Endothelial cell of umbilical vein (primary cell): ENCODE results near the gene C10orf71. TPM values are rescaled to one million over a fixed set of nuclear protein-coding genes. Genes with fewer than 3 reads are reported as not detected.

Experiments used
- BruUV-seq: library from RNA; stranded (reverse); fragments of 400-500 nt; replicated peaks from 2 replicates; lab custom pipeline; 2021; lab: Mats Ljungman, UMichigan
- CTCF ChIA-PET: fragments of 300-600, 350-600 bp; sonication (Branson Sonifier 250); formaldehyde crosslinking; loops from one replicate; lab custom pipeline; 2021; ENCODE audit warnings: antibody characterized with exemption, inconsistent platforms; lab: Charles Lee
- POLR2A ChIA-PET: fragments of 300-600, 350-600 bp; sonication (Branson Sonifier 250); formaldehyde crosslinking; loops from one replicate; lab custom pipeline; 2021; ENCODE audit warnings: antibody characterized with exemption, inconsistent platforms; lab: Charles Lee
- DNase-seq: peaks from one replicate; pipeline ENCODE4 v3.0.0-alpha.2; 2011; ENCODE audit warnings: low read depth, low spot score
- FAIRE-seq: peaks from 2 replicates; lab custom pipeline; 2011; peaks lifted over from hg19 to GRCh38; lab: Jason Lieb, UNC
- H2AFZ ChIP-seq: 2 replicates; pipeline ENCODE4 v1.6.0; 2012; ENCODE audit warnings: low read depth, low read length, control low read depth, inconsistent platforms
- H3K27ac ChIP-seq: 2 replicates; pipeline ENCODE4 v1.5.1; 2011; ENCODE audit warnings: low read depth, mild to moderate bottlenecking, control low read depth, low read length, moderate library complexity; ENCODE audit not compliant: insufficient read depth
- H3K27me3 ChIP-seq, 2 experiments: 2 replicates each; pipeline versions ENCODE4 v1.6.0 to v1.6.1; 2011; ENCODE audit warnings: low read length in 2 of 2, mixed read lengths in 1 of 2; ENCODE audit not compliant: control insufficient read depth in 2 of 2, insufficient read depth in 2 of 2
- H3K36me3 ChIP-seq, 2 experiments: 2 replicates in 1 of 2; 3 replicates in 1 of 2; pipeline ENCODE4 v1.5.1; 2011; ENCODE audit warnings: low read length in 2 of 2, mild to moderate bottlenecking in 1 of 2, moderate library complexity in 1 of 2; ENCODE audit not compliant: control insufficient read depth in 2 of 2, insufficient read depth in 2 of 2; ENCODE audit errors: extremely low read depth in 1 of 2
- H3K4me1 ChIP-seq: 3 replicates; pipeline ENCODE4 v1.5.1; 2011; ENCODE audit warnings: mild to moderate bottlenecking, low read length; ENCODE audit not compliant: control insufficient read depth, insufficient read depth; ENCODE audit errors: extremely low read depth
- H3K4me2 ChIP-seq: 2 replicates; pipeline ENCODE4 v1.6.1; 2011; ENCODE audit warnings: low read length, control low read depth, mixed read lengths; ENCODE audit not compliant: insufficient read depth
- H3K4me3 ChIP-seq, 3 experiments: fragments of 200-600 bp in 1 of 3; sonication (generic), shearing (Covaris generic) in 1 of 3; replicated peaks in 1 of 3; 2 replicates each; pipeline ENCODE4 v1.5.1; 2011 to 2016; ENCODE audit warnings: control low read depth in 3 of 3, low read length in 3 of 3, mild to moderate bottlenecking in 2 of 3, inconsistent platforms in 1 of 3, low read depth in 1 of 3, moderate library complexity in 1 of 3; ENCODE audit not compliant: insufficient read depth in 1 of 3
- H3K79me2 ChIP-seq: 2 replicates; pipeline ENCODE4 v1.6.0; 2012; ENCODE audit warnings: low read length, inconsistent platforms; ENCODE audit not compliant: control insufficient read depth, insufficient read depth
- H3K9ac ChIP-seq: replicated peaks from 2 replicates; pipeline ENCODE3; 2011; ENCODE audit warnings: low read length, control low read depth; ENCODE audit not compliant: insufficient read depth; ENCODE audit errors: extremely low read depth
- H3K9me1 ChIP-seq: replicated peaks from 3 replicates; pipeline ENCODE4 v1.6.0; 2011; ENCODE audit warnings: mild to moderate bottlenecking, low read length; ENCODE audit not compliant: control insufficient read depth, insufficient read depth; ENCODE audit errors: extremely low read depth
- H3K9me3 ChIP-seq: replicated peaks from 2 replicates; pipeline ENCODE4 v1.5.1; 2012; ENCODE audit warnings: low read length, inconsistent platforms; ENCODE audit not compliant: control insufficient read depth, insufficient read depth
- H4K20me1 ChIP-seq: replicated peaks from 2 replicates; pipeline ENCODE3; 2011; ENCODE audit warnings: mild to moderate bottlenecking, low read length; ENCODE audit not compliant: control insufficient read depth, insufficient read depth; ENCODE audit errors: extremely low read depth
- EZH2 ChIP-seq: IDR thresholded peaks from 2 replicates; pipeline ENCODE4 v1.6.1; 2012; ENCODE audit warnings: borderline replicate concordance, low read depth, mild to moderate bottlenecking, moderate library complexity, low read length, inconsistent platforms; ENCODE audit not compliant: severe bottlenecking
- GATA2 ChIP-seq: IDR thresholded peaks from 2 replicates; pipeline ENCODE4 v1.7.0; 2011; ENCODE audit warnings: low read depth, mild to moderate bottlenecking, moderate library complexity, mixed read lengths, low read length; ENCODE audit not compliant: insufficient read length, insufficient read depth
- MYC ChIP-seq: IDR thresholded peaks from one replicate; pipeline ENCODE4 v1.6.1; 2011; ENCODE audit warnings: mild to moderate bottlenecking, low read depth, low read length
- POLR2A ChIP-seq: IDR thresholded peaks from 2 replicates; pipeline ENCODE4 v1.6.1; 2012; ENCODE audit warnings: low read depth, mild to moderate bottlenecking, control low read depth, low read length
- dilution Hi-C: fragments of 300-500 bp; cut with MboI; formaldehyde crosslinking; loops from one replicate; pipeline ENCODE4 v1.15.0; 2019; ENCODE audit warnings: low sequenced_read_pairs; ENCODE audit not compliant: extremely low pct_ligation_motif_present
- intact Hi-C: fragments of 100-400 bp; cut with micrococcal nuclease; formaldehyde crosslinking; loops from one replicate; pipeline ENCODE4 v1.10.0; 2022
- polyA plus RNA-seq, 4 experiments: library from polyadenylated mRNA; depleted of rRNA in 3 of 4; stranded (reverse) in 3 of 4; unstranded in 1 of 4; fragments of >200 nt; gene quantifications; 2 replicates each; pipeline versions ENCODE4 v1.2.1 to v1.2.3, GENCODE V29; 2011 to 2012; ENCODE audit warnings: missing spikeins in 1 of 4
- total RNA-seq: library from RNA; stranded (reverse); gene quantifications from 2 replicates; pipeline ENCODE4 v1.2.3, GENCODE V29; 2021
- TF ChIP-seq, protein P1 (sequence below), 2 donors: IDR thresholded peaks; 1 replicate in 1 of 2; 2 replicates in 1 of 2; pipeline ENCODE4 v1.5.1; 2011; ENCODE audit warnings: low read length in 2 of 2, mild to moderate bottlenecking in 2 of 2, moderate library complexity in 2 of 2, control low read depth in 1 of 2, inconsistent platforms in 1 of 2, low read depth in 1 of 2; ENCODE audit not compliant: insufficient read depth in 1 of 2; ENCODE audit errors: extremely low read depth in 1 of 2
- TF ChIP-seq, protein P2 (sequence below): IDR thresholded peaks from 2 replicates; pipeline ENCODE4 v1.6.1; 2011; ENCODE audit not compliant: insufficient read depth, insufficient read length

The C10orf71 gene
- total and polyA plus RNA-seq, 2 donors (not counting 3 experiments of a cell fraction or from before 2014, with no cell fraction given) = not detected

DNA sequence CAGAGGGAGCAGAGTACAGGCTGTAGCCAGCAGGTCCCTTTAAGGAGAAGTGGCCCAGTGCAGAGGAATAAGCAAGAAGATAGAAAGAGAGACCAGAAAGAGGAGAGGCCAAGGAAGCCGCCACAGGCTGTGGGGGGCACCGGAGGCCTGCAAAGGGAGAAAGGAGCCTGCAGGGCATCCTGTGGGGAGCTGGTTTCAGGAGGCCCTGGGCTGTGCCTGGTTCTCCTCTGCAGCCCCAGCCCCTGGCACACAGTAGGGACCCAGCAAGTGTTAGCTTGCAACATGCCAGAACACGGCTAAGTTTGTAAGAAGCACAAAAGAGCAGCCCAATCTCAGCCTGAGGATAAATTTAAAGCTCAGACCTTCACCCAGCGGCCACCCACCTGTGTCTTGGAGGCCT, 12.3 kb upstream of the C10orf71 start:
- POLR2A ChIA-PET = no interaction called here

DNA sequence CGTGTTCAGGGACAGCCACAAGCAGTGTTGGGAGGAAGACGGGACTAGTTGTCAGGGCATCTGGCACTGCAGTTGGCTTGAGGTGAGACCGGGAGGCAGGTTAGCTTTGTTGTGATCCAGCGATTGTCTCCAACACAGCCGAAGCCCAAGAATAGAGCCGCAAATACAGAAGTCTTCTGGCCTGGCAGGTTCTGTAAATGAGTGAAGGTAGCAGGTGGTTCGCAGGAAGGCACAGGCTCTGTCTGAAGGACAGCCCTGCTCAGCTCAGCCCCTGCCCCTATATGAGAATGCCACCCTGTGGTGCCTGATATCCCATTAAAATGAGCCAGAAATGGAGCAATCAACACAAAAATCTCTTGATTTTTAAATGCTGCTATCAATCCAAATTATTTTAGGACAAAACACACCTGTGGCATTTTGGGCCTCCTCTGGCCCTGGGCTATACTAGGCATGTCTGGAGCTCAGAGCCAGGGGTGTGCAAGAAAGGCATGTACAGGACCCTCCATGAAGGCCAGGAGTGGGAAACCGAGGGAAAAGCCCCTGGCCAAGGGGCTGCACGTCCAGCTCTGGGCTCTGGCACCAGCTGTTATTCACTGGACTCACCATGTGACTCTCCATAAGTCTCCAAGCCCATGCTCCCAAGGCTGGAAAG, 11.2 kb upstream of the C10orf71 start:
- no peaks in the 10 kb centered on the region for H3K79me2 ChIP-seq
- BruUV-seq = no TSS peak
- no peaks in the 10 kb centered on the region for H3K36me3 ChIP-seq
- TF ChIP-seq, protein P1, sequence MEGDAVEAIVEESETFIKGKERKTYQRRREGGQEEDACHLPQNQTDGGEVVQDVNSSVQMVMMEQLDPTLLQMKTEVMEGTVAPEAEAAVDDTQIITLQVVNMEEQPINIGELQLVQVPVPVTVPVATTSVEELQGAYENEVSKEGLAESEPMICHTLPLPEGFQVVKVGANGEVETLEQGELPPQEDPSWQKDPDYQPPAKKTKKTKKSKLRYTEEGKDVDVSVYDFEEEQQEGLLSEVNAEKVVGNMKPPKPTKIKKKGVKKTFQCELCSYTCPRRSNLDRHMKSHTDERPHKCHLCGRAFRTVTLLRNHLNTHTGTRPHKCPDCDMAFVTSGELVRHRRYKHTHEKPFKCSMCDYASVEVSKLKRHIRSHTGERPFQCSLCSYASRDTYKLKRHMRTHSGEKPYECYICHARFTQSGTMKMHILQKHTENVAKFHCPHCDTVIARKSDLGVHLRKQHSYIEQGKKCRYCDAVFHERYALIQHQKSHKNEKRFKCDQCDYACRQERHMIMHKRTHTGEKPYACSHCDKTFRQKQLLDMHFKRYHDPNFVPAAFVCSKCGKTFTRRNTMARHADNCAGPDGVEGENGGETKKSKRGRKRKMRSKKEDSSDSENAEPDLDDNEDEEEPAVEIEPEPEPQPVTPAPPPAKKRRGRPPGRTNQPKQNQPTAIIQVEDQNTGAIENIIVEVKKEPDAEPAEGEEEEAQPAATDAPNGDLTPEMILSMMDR (IDR thresholded peaks at IDR 0.05; ENCODE audit: extremely low read depth in 1 of 2, insufficient read depth in 1 of 2, low read depth in 1 of 2, low read length in 2 of 2) = no peak
- TF ChIP-seq MYC = no peak
- no peaks in the 10 kb centered on the region for H3K4me1 ChIP-seq
- intact Hi-C loops (no loop called here), dilution Hi-C loops (no loop called here)
- POLR2A ChIA-PET = no interaction called here
- no peaks in the 10 kb centered on the region for H3K9me1 ChIP-seq
- no peaks in the 10 kb centered on the region for H4K20me1 ChIP-seq
- H3K27ac ChIP-seq = no peak overlapping the region
- H3K9me3 ChIP-seq = no peaks in the 10 kb centered on the region
- no peak overlapping the region for H3K4me2 ChIP-seq
- H2AFZ ChIP-seq = no peak overlapping the region
- no peaks in the 10 kb centered on the region for H3K27me3 ChIP-seq
- H3K4me3 ChIP-seq = no peak overlapping the region
- no peak for FAIRE-seq
- CTCF ChIA-PET = no interaction called here
- no peak overlapping the region for H3K9ac ChIP-seq
- DNase-seq = no peak

More for the DNA sequence above, 12.3 kb upstream of the C10orf71 start:
- no peaks in the 10 kb centered on the region for H4K20me1 ChIP-seq
- H3K9me3 ChIP-seq = no peaks in the 10 kb centered on the region
- H3K4me2 ChIP-seq = no peak overlapping the region
- intact Hi-C loops (no loop called here), dilution Hi-C loops (no loop called here)
- BruUV-seq = no TSS peak
- no peaks in the 10 kb centered on the region for H3K79me2 ChIP-seq
- no peaks in the 10 kb centered on the region for H3K36me3 ChIP-seq
- FAIRE-seq (no peak), DNase-seq (no peak)
- H3K9ac ChIP-seq = no peak overlapping the region
- CTCF ChIA-PET = no interaction called here
- H2AFZ ChIP-seq = no peak overlapping the region
- no peaks in the 10 kb centered on the region for H3K4me1 ChIP-seq
- no peak overlapping the region for H3K4me3 ChIP-seq
- no peak for TF ChIP-seq EZH2
- TF ChIP-seq POLR2A = no peak
- no peak for TF ChIP-seq GATA2
- TF ChIP-seq, protein P2, sequence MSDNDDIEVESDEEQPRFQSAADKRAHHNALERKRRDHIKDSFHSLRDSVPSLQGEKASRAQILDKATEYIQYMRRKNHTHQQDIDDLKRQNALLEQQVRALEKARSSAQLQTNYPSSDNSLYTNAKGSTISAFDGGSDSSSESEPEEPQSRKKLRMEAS = no peak
- no peaks in the 10 kb centered on the region for H3K27me3 ChIP-seq
- no peak overlapping the region for H3K27ac ChIP-seq
- H3K9me1 ChIP-seq = no peaks in the 10 kb centered on the region
